Left lobe of liver (tissue), 2 donors: Measurements from ENCODE around the gene SULT2B1. TPM values are rescaled to one million over a fixed set of nuclear protein-coding genes. Genes with fewer than 3 reads are reported as not detected.

Source experiments
- ATAC-seq: fragments of 200-7000 bp; cut with Tn5 transposase; one replicate; pipeline ENCODE4 v1.9.1; 2020; ENCODE audit warnings: mild to moderate bottlenecking, moderate library complexity
- DNase-seq: peaks from one replicate; pipeline ENCODE4 v3.0.0-alpha.2; 2020; ENCODE audit warnings: low spot score
- total RNA-seq: library from RNA; stranded (reverse); gene quantifications from one replicate; pipeline ENCODE4 v1.2.1, GENCODE V29; 2021
- donor health status: DM: no; HTN: no; CAD: no; lungs with moderate emphysema.
- donor health status: DM: no; HTN: yes; CAD: no.

Gene SULT2B1
- total RNA-seq, 1 donor from 2014 or later = not detected

DNA sequence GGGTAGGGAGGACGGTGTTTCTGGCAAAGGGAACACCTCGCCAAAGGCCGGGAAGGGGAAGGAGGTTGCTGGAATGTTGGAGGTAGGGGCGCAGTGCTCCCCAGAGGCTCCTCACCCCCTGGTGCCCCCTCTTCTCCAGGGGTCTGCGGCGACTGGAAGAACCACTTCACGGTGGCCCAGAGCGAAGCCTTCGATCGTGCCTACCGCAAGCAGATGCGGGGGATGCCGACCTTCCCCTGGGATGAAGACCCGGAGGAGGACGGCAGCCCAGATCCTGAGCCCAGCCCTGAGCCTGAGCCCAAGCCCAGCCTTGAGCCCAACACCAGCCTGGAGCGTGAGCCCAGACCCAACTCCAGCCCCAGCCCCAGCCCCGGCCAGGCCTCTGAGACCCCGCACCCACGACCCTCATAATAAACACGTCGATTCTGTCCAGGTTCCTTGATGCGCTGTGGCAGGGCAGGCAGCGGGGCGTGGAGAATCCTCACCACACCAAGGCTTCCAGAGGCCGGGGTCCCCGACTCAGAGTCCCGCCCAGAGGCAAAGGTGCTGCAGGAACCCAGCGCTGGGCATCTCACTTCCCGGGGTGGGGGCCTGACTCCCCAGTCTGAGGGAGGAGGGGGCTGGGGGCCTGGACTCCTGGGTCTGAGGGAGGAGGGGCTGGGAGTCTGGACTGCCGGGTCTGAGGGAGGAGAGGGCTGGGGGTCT, 47.2 kb downstream of the SULT2B1 start:
- ATAC-seq = no peak
- no peak for DNase-seq

DNA sequence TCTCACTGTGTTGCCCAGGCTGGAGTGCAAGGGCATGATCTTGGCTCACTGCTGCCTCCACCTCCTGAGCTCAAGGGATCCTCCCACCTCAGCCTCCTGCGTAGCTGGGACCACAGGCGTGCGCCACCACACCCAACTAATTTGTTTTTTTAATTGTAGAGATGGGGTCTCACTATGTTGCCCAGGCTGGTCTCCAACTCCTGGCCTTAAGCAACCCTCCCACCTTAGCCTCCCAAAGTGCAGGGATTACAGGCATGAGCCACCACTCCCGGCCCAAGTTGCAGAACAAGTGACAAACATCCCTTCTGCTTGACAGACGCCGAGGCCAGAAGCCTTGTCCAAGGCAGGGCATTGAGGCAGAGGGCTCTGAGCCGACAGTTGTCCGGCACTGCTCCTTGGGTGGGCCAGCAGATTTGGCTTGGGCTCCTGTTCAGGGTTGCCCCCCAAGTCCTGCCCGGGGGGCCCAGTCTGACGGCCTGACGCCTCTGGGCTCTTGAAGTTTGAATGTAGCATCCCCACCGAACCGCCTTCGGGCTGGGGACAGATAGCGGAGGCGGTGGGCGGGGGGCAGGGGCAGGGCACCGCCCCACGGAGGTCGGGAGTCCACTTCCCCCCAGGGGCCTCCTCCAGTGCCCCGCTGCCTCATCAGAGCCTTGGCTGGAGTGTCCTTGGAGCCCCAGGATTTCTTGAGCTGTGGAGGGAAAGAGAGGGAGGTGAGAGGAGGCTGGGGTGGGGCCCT, 48.9 kb downstream of the SULT2B1 start:
- ATAC-seq (no peak), DNase-seq (no peak)

DNA sequence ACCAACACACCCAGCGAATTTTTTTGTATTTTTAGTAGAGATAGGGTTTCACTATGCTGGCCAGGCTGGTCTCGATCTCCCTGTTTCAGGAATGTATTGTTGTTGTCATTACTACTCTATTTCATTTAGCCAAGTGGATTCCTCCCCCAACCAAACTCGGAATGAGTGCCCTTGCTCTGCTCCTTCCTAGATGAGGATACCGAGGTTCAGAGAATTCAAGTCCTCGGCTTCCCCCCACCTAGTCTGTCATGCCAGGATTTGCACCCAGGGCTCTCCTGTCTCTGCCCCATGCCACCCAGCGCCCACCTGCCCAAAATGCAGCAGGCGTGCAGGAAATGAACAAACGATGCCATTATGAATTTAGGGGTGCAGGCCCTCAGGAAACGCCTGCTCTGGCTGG, 51.0 kb downstream of the SULT2B1 start:
- no peak for DNase-seq
- no peak for ATAC-seq

DNA sequence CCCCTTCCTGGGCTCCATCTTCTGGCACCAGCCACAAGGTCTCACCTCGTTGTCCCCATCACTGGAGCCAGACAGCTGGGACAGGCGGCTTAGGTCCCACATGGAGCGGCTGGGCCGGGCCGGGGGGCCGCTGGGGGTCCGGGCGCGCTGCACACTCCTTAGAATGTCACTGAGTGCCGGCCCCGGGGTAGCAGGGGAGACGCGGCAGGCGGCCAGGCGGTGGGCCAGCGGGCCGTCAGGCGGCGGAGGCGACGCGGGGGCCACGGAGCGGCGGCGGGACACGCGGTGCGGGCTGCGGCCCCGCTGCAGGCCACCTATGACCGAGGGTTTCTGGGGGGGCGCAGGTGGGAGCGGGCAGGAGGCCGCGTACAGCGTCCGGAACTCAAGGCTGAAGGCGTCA, 51.5 kb downstream of the SULT2B1 start:
- no peak for DNase-seq
- ATAC-seq = no peak

DNA sequence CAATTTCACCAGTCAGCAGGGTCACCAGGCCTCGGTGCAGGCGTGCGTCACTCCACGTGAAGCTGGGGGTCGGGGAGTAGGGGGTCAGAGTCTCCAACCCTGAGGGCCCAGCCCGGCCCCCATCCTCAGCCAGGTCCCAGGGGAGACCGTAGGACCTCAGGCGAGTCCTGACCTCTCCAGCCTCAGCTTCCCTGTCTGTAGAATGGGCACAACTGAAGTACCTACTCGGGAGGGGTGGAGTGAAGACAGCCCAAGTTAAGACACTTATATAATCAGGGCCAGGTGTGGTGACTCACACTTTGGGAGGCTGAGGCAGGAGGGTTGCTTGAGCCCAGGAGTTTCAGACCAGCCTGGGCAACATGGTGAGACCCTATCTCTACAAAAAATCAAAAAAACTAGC, 51.9 kb downstream of the SULT2B1 start:
- no peak for DNase-seq
- ATAC-seq = no peak

DNA sequence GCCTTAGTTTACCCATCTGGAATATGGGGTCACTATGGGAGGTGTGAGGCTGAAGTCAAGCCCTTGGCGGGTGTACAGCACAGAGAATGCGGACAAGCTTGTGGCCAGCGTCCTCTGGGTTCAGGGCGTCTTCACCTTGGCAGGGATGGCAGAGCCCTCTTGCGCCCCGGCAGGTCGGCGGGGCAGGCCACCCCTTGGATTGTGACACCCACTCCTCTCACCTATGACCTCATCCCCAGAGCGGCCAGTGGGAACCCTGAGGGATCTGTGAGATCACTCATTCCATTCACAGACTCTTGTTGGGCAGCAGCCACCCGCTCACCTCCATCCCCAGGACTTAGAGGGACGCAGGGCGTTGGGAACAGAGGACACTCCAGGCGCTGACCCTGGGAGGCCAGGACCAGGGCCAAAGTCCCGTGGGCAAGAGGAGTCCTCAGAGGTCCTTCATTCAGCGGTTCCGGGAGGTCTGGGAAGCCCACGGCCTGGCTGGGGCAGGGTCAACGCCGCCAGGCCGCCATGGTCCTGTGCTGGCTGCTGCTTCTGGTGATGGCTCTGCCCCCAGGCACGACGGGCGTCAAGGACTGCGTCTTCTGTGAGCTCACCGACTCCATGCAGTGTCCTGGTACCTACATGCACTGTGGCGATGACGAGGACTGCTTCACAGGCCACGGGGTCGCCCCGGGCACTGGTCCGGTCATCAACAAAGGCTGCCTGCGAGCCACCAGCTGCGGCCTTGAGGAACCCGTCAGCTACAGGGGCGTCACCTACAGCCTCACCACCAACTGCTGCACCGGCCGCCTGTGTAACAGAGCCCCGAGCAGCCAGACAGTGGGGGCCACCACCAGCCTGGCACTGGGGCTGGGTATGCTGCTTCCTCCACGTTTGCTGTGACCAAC, 54.7 kb downstream of the SULT2B1 start, which contains the start of gene SPACA4:
TSS of gene SPACA4 (plus strand) at position 280 of the 896 bp plus-strand sequence. CDS start at position 517, 237 bp downstream.
- no peak for DNase-seq
- no peak for ATAC-seq

DNA sequence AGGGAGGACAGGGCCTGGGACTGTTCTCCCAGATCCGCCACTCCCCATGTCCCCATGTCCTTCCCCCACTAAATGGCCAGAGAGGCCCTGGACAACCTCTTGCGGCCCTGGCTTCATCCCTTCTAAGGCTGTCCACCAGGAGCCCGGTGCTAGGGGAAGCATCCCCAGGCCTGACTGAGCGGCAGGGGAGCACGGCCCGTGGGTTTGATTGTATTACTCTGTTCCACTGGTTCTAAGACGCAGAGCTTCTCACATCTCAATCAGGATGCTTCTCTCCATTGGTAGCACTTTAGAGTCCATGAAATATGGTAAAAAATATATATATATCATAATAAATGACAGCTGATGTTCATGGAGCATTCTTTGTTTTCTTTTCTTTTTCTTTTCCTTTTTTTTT, 55.4 kb downstream of the SULT2B1 start:
- no peak for DNase-seq
- no peak for ATAC-seq

DNA sequence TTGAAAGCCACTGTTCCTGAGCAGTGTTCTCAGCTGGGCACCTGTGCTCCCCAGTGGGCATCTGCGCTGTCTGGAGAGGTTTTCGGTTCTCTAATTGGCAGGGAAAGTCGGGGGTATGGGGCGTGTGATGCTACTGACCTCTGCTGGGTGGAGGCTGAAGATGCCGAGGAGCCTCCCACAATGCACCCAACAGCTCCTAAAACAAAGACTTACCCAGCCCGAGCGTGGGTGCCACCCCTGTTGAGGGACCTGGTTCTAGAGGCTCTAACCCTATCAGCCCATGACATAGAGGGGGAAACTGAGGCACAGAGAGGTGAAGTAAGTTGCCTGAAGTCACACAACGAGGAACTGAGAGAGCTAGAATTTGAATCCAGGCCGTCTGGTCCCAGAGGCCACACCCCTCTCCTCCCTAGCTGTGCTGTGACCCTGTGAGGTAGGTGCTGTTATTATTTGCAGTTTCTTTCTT, 56.9 kb downstream of the SULT2B1 start:
- ATAC-seq = peak; percentile 30

DNA sequence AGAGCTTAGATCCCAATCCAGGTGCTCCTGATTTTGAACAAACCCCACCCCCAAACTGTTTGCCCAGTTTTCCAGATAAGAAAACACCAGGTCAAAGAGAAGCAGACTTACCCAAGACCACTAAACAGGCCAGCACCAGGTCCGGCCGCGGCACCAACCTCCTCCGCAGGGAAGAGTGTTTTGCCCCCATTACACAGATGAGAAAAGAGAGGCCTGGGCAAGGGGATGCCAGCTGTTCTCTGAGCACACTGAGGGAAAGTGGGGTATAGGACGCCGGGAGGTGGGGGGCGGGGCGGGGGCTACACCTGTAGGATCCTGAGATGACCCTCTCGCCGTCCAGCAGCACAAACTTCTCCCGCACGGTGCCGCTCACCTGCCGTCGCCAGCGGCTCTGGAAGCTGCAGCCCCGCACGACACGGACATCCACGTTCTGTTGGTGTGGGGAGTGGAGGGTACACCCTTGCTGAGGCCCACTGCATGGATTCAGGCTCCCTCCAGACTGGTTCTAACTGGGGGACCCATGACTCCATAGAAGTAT, 57.7 kb downstream of the SULT2B1 start:
- DNase-seq = no peak
- no peak for ATAC-seq

More for the DNA sequence above, 56.9 kb downstream of the SULT2B1 start:
- no peak for DNase-seq

DNA sequence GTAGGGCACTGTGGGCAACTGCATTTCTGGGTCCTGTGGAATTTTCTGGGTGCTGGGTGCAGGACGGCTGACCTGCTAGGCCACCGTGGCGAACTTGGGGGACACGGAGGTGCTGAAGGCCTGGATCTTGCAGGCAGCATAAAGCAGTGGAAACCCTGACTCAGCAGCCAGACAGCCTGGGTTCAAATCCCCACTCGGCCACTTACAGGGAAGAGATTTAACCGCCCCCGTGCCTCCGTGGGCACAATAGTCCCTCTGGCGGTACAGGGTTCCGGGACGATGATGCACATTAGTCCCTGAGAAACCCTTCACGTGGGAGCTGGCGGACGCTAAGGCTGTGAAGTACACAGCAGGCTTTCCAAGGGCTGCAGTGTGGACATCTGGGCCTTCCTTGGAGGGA, 59.9 kb downstream of the SULT2B1 start:
- ATAC-seq (no peak), DNase-seq (no peak)

DNA sequence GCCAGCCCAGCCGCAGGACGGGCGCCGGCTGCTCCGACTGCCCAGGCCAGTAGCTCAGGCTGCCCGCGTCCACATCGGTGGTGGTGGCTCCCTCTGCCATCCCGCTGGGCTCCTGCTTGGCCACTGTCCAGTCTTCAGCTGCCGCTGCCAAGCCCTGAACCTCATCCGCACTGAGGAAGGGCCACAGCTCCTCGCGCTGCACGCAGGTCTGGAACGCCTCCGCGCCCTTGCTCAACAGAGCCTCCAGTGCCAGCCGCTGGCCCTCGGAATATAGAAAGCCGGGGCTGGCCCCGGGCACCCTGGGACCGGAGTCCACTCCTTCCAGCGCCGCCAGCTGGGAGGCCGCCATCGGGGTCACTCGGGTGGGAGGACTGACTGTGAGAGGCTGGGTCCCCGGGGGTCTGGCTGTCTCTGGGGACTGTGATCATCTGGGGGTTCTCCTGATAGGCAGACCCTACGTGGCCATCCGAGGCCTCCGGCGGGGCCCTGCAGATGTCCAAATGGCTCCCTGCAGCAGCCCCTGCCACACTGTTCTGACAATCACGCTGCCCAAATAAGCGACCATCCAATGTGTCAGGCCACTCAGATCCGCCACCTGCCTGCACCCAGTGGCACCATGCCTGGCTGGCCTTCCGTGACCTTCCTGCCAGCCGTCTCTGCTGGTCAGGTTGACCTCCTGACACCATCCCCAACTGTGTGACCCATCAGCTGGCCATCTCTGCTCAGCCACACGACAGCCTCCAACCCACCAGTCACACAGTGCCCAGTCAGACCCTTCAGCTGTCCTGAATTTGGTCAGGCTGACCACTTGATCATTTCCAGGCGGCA, 61.3 kb downstream of the SULT2B1 start:
- peak; percentile 65 for DNase-seq
- peak; percentile 70 for ATAC-seq

DNA sequence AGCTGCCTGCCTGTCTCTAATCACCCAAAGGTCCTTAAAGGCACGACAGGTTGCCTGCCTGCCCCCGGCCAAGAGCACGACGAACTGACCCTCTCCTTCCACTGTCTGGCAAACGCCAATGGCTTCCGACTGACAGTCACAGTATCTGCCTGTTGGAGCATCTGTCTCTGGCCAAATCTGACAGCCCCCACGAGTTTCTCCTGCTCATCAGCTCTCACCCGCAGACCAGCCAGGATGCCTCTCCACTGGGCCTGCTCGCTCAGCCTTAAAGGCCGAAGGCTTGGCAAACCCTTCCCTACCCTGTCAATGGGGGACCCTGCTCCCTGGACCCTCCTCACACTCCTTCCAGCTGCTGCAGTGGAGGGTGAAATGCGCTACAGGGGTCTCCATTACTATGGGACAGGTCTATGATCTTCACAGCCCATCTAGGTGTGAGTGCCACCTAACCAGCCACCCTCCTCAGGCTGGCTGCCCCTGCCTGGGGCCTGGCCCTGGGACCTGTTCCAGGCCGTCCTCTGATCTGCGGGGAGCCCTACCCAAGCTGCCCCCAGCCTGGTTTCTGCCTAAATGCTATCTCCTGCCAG, 62.0 kb downstream of the SULT2B1 start:
- DNase-seq = no peak

DNA sequence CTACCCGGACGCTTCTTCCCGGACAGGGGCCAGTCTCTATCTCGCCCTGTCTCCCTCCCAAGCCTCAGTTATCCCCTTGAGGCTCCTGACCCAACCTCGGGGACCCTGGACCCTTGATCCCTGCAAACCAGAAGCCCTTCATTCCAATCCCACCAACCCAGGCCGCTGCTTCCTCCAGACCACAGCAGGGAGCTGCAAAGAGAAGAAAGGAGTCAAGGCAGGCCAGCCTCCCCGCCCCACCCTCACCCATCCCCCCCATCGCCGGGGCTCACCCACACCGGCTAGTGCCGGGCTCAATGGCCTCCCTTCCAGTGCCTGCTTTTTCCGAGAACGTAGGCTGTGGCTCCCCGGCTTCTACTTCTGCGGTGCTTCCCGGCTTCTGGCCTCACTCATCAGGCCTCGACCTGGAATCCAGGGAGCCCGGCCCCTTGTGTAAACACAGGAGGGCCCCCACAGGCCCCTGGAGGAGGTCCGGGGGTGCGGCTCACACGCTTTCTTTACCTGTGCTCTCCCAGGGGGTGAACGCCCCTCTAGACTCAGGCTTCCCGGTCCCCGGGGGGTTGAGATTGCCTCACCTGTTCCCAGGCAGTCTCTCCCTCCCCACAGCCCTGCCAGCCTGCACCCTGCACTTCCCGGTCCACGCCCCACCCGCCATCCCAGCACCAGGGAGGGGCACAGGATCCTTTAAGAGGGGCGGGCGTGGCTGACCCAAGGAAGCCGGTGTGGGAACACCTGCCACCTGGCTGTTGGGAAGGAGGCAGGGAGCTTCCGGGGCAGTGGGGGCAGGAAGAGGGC, 62.7 kb downstream of the SULT2B1 start, which contains the start of gene FAM83E:
TSS of gene FAM83E (minus strand) at position 641 of the 795 bp plus-strand sequence. CDS start 1,704 bp downstream, outside the sequence.
- no peak for DNase-seq
- no peak for ATAC-seq

More for the DNA sequence above, 62.0 kb downstream of the SULT2B1 start:
- ATAC-seq = no peak

DNA sequence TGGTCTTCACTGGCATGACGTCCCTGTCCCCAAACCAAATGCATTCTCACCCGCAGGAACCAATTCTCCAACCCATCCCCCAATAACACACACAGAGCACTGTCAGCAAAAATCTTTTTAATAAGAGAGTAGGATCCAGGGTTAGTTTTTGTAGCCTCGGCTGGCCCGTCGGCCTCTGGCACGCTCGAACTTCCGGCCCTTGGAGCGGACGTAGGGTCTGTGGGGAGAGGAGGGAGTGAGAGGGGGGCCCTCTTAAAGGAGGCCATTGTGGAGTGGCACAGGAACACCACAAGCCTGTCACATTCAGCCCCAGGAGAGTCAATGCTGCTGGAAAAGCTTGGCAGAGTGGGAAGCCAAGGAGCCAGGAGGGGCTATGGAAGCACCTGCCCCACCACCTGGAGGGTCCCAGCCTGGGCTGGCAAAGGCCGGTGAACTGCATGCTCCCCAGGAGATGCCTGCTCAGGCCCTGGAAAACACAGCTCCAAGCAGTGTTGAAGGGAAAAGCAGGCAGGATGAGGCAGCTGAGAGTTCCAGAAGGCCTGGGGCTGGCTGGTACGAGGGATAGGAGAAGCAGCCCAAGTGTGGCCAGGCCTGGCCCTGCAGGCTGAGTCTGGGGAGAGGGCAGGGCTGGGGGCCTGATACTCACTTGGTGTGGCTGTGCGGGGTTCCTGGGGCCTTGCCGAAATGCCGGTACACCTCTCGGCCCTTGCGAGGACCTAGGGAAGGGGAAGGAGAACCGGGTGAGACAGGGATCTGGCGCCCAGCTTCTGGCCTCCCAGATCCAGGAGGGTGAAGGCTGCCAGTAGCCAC, 63.5 kb downstream of the SULT2B1 start:
- ATAC-seq = no peak
- no peak for DNase-seq

DNA sequence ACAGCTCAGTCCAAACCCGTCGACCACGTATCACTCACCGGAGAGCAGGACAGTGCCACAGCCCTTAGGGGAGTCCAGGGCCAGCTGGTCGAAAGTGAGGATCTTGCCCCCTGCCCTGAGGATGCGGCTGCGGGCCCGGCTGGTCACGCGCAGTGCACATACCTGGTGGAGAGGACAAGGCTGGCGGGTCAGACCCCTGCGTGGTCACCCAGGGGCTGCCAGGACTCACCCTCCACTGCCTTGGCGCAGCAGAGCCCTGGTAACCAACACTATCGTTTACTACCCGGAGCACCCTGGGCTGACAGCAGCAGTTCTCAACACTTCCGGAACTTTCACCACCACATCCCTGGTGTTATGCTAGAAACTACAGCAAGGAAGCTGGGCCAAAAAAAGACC, 64.1 kb downstream of the SULT2B1 start:
- no peak for ATAC-seq
- DNase-seq = no peak

DNA sequence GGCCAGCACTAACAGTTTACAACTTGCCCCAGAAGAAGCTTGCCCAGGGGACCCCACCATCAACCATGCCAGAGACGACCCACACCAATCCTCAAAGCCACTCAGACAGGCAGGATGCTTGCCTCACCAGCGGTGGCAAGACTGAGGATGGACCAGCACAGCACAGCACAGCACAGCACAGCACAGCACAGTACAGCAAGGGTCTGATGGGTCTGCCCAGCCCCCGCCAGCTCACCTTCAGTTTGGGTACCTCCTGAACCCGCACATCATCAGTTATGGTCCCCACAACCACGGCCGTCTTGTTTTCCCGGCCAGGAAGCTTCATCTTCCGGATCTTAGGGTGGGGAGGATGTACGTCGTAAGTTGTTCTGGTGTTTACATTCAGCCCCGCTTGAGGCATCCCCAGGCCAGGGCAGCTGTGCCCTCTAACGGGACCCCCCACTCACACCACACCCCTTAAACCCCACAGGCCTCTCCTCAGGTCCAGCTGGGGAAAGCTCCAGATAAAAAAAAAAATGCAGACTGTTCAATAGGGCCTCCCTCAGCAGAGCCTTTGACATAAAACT, 64.6 kb downstream of the SULT2B1 start:
- no peak for DNase-seq
- ATAC-seq = no peak

DNA sequence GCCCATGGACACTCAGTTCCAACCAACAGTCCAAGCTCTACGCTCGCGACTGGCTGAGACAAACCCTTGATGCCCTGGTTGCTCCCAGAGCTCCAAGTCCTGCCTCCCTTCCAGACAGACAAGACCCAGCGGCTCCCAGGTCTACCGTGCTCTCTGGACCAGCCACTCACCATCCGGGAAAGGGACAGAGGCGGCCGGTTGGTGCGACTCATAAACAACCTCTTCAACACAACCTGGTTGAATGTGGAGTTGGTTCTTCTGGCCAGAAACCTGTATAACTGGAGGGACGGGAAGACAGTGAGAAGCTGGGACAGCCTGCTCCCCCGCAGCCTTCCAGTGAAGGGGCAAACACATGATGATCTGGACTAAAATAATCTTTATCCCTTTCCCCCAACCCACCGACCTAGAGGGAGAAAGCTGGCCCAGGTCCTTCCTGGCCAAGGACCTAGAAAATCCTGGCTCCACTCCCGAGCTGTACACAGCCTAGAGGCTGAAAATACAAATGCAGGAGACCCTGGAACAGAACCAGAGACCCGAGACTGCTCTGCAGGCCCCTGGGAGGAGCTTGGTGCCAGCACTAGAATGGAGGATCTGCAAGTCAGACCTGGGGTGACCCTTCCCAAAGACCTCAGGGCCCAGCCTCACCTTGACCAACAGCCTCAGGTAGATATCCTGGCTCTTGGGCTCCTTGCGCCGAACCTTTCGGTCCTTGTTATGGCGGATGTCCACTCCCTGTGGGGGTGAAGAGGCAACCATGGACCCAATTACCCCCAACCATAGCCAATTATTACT, 65.4 kb downstream of the SULT2B1 start:
- DNase-seq (no peak), ATAC-seq (no peak)
